Ammon's horn (tissue), 1 donor: ENCODE data around the gene KRTAP12-2.
"Not testable (repeated sequence)": the region's sequence is repeated elsewhere in the genome, so short reads cannot be mapped to it uniquely, and the experiment has no call there.

Experiments used
- DNase-seq: peaks from one replicate; pipeline ENCODE4 v3.0.0-alpha.2; 2016; ENCODE audit warnings: low spot score

Gene KRTAP12-2

DNA sequence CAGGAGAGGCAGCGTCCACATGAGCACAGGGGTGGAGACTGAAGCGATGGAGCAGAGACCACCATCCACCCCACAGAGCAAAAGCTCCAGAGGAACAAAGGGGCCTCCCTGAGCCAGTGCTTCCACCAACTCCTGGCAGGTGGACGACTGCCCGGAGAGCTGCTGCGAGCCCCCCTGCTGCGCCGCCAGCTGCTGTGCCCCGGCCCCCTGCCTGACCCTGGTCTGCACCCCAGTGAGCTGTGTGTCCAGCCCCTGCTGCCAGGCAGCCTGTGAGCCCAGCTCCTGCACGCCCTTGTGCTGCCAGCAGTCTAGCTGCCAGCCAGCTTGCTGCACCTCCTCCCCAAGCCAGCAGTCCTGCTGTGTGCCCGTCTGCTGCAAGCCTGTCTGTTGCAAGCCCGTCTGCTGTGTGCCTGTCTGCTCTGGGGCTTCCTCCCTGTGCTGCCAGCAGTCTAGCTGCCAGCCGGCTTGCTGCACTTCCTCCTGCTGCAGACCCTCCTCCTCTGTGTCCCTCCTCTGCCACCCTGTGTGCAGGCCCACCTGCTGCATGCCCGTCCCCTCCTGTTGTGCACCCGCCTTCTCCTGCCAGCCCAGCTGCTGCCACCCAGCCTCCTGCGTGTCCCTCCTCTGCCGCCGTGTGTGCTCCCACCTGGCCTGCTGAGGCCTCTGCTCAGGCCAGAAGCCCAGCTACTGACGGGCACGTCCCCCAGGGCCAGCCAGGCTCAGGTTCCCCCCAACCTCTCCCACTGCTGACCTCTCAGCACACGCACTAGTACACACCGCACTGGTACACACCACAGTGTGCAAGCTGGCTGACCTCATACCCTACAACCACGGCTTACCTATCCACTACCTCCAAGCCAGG, 35.6 kb upstream of the KRTAP12-2 start:
- DNase-seq = no peak

- DNase-seq = no peak
Observed at GRCh38 chr21:44701541-44701940, 34.8 kb upstream of the KRTAP12-2 start.

DNA sequence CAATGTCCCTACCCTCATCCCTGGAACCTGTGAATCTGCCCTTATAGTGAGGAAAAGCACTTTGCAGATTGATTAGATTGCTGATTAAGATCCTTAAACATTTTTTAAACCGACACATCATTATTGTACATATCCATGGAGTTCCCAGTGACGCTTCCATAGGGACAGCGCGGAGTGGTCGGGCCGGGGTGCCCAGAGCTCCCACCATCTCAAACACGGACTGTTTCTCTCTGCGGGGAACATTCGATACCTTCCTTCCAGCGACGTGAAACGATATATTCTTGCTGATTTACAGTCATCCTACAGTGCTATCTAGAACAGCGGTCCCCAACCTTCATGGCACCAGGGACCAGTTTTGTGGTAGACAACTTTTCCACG, 34.3 kb upstream of the KRTAP12-2 start:
- no peak for DNase-seq

- DNase-seq = no peak
Observed at GRCh38 chr21:44700101-44701022, 33.6 kb upstream of the KRTAP12-2 start.

- no peak for DNase-seq
Observed at GRCh38 chr21:44699502-44700001, 32.8 kb upstream of the KRTAP12-2 start.

- DNase-seq = no peak
Observed at GRCh38 chr21:44697811-44698734, 31.3 kb upstream of the KRTAP12-2 start.

GRCh38 chr21:44697172-44697810, 30.6 kb upstream of the KRTAP12-2 start, which contains the start of gene KRTAP10-12:
Gene KRTAP10-12, plus strand, starts transcription at chr21:44697172. Its CDS starts 30 bp downstream, at chr21:44697202.
- not testable (repeated sequence) for DNase-seq

GRCh38 chr21:44696572-44696971, 29.8 kb upstream of the KRTAP12-2 start:
- DNase-seq = no peak

DNA sequence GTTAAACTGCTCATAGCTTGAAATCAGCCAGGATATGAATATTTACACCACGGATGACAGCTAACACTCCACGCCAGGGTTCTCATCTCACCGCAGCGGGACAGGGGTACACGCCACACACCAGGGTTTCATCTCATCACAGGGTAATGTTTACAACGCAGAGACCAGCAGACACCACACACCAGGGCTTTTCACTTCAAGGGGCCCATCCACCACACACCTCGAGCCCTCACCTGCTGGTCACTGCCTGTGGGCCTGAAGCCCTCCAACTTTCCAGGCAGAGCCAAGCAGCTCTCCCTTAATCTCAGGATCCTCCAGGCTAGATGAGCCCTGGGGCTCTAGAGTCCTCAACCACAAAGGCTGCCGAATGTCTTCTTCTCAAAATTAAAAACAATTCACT, 28.9 kb upstream of the KRTAP12-2 start:
- DNase-seq = no peak

GRCh38 chr21:44695184-44695583, 28.5 kb upstream of the KRTAP12-2 start:
- no peak for DNase-seq

DNA sequence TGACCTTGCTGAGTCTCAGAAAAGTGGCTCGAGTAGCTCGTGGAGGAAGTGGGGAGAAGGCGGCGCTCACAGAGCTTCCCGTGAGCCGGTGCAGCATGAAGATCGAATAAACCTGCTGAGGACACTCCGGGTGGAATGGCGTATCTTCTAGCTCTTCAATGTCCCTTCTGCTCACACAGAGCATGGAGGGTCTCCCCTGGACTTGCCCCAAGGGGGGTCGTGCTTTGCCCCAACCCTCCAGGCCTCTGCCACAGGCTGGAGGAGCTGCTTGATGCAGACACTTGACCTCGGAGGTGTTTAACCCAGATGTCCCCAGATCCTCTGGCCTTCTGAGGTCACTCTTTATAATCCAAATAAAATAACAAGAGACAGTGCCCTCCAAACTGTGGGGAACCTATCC, 28.0 kb upstream of the KRTAP12-2 start:
- no peak for DNase-seq

DNA sequence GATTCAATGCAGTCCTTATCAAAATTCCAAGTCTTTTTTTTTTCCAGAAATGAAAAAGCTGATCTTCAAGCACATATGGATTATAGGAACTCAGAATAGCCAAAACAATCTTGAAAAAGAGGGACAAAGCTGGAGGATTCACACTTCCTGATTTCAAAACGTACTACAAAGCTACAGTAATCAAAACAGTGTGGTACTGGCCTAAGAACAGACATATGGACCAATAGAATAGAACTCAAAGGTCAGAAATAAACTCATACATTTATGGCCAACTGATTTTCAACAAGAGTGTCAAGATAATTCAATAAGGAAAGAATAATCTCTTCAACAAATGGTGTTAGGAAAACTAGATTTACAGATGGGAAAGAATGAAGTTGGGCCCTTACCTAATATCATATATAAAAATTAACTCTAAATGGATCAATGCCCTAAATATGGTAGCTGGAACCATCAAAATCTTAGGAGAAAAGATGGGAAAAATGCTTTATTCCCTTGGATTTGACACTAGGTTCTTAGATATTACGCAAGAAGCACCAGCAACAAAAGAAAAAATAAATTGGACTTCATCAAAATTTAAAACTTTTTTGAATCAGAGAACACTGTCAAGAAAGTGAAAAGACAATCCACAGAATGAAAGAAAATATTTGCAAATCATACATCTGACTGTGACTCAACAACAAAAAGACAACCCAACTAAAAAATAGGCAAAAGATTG, 26.2 kb upstream of the KRTAP12-2 start:
- no peak for DNase-seq

DNA sequence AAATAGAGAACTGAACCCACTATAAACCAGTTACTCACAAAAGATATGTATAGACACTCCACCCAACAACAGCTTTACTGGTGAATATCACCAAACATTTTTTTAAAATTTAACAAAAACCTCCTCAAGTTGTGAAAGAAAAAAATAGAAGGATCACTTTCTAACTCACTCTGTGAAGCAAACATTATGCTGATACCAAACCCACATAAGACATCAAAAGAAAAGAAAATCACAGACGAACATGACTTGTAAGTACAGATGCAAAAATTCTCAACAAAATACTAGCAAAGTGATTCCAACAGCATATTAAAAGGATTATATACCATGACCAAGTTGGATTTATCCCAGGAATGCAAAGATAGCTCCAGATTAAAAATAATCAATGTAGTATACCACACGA, 25.0 kb upstream of the KRTAP12-2 start:
- no peak for DNase-seq

DNA sequence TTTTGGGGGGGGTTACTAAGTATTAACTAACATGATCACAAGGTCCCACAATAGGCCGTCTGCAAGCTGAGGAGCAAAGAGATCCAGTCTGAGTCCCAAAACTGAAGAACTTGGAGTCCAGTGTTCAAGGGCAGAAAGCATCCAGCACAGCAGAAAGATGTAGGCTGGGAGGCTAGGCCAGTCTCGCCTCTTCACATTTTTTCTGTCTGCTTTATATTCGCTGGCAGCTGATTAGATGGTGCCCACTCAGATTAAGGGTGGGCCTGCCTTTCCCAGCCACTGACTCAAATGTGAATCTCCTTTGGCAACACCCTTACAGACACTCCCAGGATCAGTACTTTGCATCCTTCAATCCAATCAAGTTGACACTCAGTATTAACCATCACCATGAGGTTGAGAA, 23.0 kb upstream of the KRTAP12-2 start:
- DNase-seq = not testable (repeated sequence)

DNA sequence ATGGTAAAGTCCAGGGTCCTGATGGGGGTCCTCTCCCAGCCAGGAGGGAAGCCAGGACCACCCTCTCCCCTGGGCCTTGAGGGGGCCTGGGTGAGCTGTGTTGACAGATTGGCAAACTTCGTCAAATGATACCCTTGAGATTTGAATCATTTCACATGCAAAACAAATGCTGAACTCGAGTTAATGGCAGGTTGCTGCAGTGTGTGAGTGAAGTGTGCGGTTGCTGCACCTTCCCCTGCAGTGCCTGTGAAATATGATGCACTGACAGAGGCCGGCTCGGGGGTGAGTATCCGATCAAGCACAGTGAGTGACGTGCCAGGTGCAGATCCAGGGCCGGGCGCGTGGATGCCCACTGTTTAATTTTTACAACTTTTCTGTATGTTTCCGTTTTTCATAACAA, 20.9 kb upstream of the KRTAP12-2 start:
- DNase-seq = no peak

- DNase-seq = no peak
Observed at GRCh38 chr21:44686843-44687561, 20.3 kb upstream of the KRTAP12-2 start.

GRCh38 chr21:44686000-44686781, 19.5 kb upstream of the KRTAP12-2 start:
- DNase-seq = no peak

GRCh38 chr21:44685050-44685449, 18.3 kb upstream of the KRTAP12-2 start:
- DNase-seq = not testable (repeated sequence)

DNA sequence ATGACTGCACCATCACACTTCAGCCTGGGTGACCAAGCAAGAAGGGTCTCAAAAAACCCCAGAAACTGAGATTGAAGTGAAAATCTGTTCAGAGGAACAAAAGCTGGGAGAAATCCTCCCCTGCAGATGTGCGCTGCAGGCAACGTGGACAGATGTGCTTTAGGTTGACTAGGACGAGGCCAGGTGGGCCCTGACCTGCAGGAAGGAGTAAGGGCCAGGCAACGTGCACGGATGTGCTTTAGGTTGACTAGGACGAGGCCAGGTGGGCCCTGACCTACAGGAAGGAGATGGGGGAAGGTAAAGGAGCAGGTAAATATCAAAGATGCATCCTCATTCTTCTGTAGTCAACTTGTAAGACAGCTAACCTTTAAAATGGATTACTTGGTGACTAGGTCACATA, 17.8 kb upstream of the KRTAP12-2 start:
- no peak for DNase-seq
